Vagina (tissue), 2 donors: ENCODE results near the gene CENPN. TPM values are rescaled to one million over a fixed set of nuclear protein-coding genes. Genes with fewer than 3 reads are reported as not detected.

ENCODE experiments used
- DNase-seq, 2 donors: peaks; one replicate each; pipeline ENCODE4 v3.0.0-alpha.2; 2017; ENCODE audit errors: extremely low spot score in 2 of 2
- H3K27ac ChIP-seq: fragments of 200-600 bp; sonication (generic); one replicate; pipeline ENCODE4 v1.5.1; 2019
- H3K27me3 ChIP-seq: fragments of 200-600 bp; sonication (generic); one replicate; pipeline ENCODE4 v1.5.1; 2019
- H3K36me3 ChIP-seq, 2 donors: fragments of 200-600 bp; sonication (generic); one replicate each; pipeline ENCODE4 v1.5.1; 2017 to 2019
- H3K4me1 ChIP-seq: fragments of 200-600 bp; sonication (generic); one replicate; pipeline ENCODE4 v1.5.1; 2019
- H3K4me3 ChIP-seq, 2 donors: fragments of 200-600 bp; sonication (generic); 1 replicate in 1 of 2; 2 replicates in 1 of 2; pipeline ENCODE4 v1.5.1; 2016 to 2019
- H3K9me3 ChIP-seq: fragments of 200-600 bp; sonication (generic); one replicate; pipeline ENCODE4 v1.5.1; 2019
- POLR2A ChIP-seq, 2 donors: fragments of 450-650 bp; IDR thresholded peaks; one replicate each; pipeline ENCODE4 v1.6.1; 2017; ENCODE audit warnings: antibody characterized with exemption in 2 of 2, mild to moderate bottlenecking in 2 of 2, moderate library complexity in 2 of 2
- POLR2AphosphoS5 ChIP-seq, 2 donors: sonication (generic); formaldehyde crosslinking; IDR thresholded peaks; one replicate each; pipeline ENCODE4 v1.9.0; 2017; ENCODE audit warnings: antibody characterized with exemption in 2 of 2, mild to moderate bottlenecking in 2 of 2, low read depth in 1 of 2; ENCODE audit not compliant: insufficient read depth in 1 of 2
- intact Hi-C: fragments of 100-400 bp; cut with DNase I; formaldehyde crosslinking; loops from one replicate; pipeline ENCODE4 v1.15.1; 2023
- total RNA-seq: library from RNA; depleted of rRNA; stranded (reverse); fragments of >200 nt; gene quantifications from one replicate; pipeline ENCODE4 v1.2.3, GENCODE V29; 2016
- TF ChIP-seq, protein P1 (sequence below), 3 experiments: fragments of 450-650 bp in 2 of 3; fragments of 200-600 bp in 1 of 3; sonication (generic) in 1 of 3; IDR thresholded peaks; one replicate each; pipeline ENCODE4 v1.5.1; 2017 to 2019; ENCODE audit warnings: antibody characterized with exemption in 3 of 3, mild to moderate bottlenecking in 2 of 3, moderate library complexity in 2 of 3

Gene CENPN
- total RNA-seq, 1 donor from 2014 or later, result 8.3 TPM

- intact Hi-C loops, result no loop called here
- TF ChIP-seq, protein P1, sequence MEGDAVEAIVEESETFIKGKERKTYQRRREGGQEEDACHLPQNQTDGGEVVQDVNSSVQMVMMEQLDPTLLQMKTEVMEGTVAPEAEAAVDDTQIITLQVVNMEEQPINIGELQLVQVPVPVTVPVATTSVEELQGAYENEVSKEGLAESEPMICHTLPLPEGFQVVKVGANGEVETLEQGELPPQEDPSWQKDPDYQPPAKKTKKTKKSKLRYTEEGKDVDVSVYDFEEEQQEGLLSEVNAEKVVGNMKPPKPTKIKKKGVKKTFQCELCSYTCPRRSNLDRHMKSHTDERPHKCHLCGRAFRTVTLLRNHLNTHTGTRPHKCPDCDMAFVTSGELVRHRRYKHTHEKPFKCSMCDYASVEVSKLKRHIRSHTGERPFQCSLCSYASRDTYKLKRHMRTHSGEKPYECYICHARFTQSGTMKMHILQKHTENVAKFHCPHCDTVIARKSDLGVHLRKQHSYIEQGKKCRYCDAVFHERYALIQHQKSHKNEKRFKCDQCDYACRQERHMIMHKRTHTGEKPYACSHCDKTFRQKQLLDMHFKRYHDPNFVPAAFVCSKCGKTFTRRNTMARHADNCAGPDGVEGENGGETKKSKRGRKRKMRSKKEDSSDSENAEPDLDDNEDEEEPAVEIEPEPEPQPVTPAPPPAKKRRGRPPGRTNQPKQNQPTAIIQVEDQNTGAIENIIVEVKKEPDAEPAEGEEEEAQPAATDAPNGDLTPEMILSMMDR (IDR thresholded peaks at IDR 0.05), result no peak
- TF ChIP-seq POLR2A (IDR thresholded peaks at IDR 0.05) (no peak), POLR2AphosphoS5 (IDR thresholded peaks at IDR 0.05; ENCODE audit: insufficient read depth in 1 of 2, low read depth in 1 of 2) (no peak)
- no peak for DNase-seq
- no peak overlapping the region for H3K4me3 ChIP-seq
- H3K36me3 ChIP-seq, result no peaks in the 10 kb centered on the region
- no peaks in the 10 kb centered on the region for H3K4me1 ChIP-seq
- H3K27me3 ChIP-seq, result no peaks in the 10 kb centered on the region
- H3K27ac ChIP-seq, result no peak overlapping the region
- H3K9me3 ChIP-seq, result no peaks in the 10 kb centered on the region
Observed at GRCh38 chr16:80991792-80992430, 15.1 kb upstream of the CENPN start.

- TF ChIP-seq POLR2AphosphoS5 (IDR thresholded peaks at IDR 0.05; ENCODE audit: insufficient read depth in 1 of 2, low read depth in 1 of 2) (no peak), POLR2A (IDR thresholded peaks at IDR 0.05) (no peak)
- TF ChIP-seq, protein P1 (IDR thresholded peaks at IDR 0.05), result no peak
- H3K4me1 ChIP-seq, result no peaks in the 10 kb centered on the region
- DNase-seq, result no peak
- H3K27ac ChIP-seq, result no peak overlapping the region
- H3K9me3 ChIP-seq, result no peaks in the 10 kb centered on the region
- H3K36me3 ChIP-seq, result no peaks in the 10 kb centered on the region
- no peaks in the 10 kb centered on the region for H3K27me3 ChIP-seq
- intact Hi-C loops, result no loop called here
- H3K4me3 ChIP-seq, result no peak overlapping the region
Observed at GRCh38 chr16:80992676-80993293, 14.2 kb upstream of the CENPN start.

- Histone ChIP-seq H3K9me3 (no peaks in the 10 kb centered on the region), H3K4me1 (no peaks in the 10 kb centered on the region), H3K4me3 (no peak overlapping the region), H3K27ac (no peak overlapping the region), H3K36me3 (no peaks in the 10 kb centered on the region), H3K27me3 (no peaks in the 10 kb centered on the region)
- intact Hi-C loops, result no loop called here
- TF ChIP-seq POLR2A (IDR thresholded peaks at IDR 0.05) (no peak), POLR2AphosphoS5 (IDR thresholded peaks at IDR 0.05; ENCODE audit: insufficient read depth in 1 of 2, low read depth in 1 of 2) (no peak)
- TF ChIP-seq, protein P1 (IDR thresholded peaks at IDR 0.05), result no peak
- no peak for DNase-seq
Observed at GRCh38 chr16:80993307-80993706, 13.7 kb upstream of the CENPN start.

DNA sequence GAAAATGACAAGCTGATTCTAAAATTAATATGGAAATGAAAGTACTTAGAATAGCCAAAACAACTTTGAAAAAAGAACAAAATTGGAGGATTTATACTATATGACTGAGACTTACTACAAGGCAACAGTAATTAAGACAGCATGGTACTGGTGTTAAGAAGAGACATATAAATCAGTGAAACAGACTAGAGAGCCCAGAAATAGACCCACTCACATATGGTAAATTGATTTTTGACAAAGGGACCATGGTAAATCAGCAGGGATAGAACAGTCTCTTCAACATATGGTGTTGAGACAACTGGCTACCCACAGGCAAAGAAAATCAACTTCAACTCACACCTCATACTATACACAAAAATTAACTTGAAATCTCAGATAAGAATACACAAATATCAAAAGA is 13.2 kb upstream of the CENPN start:
- H3K4me1 ChIP-seq, result no peaks in the 10 kb centered on the region
- TF ChIP-seq POLR2A (IDR thresholded peaks at IDR 0.05) (no peak), POLR2AphosphoS5 (IDR thresholded peaks at IDR 0.05; ENCODE audit: insufficient read depth in 1 of 2, low read depth in 1 of 2) (no peak)
- TF ChIP-seq, protein P1 (IDR thresholded peaks at IDR 0.05), result no peak
- intact Hi-C loops, result no loop called here
- no peaks in the 10 kb centered on the region for H3K27me3 ChIP-seq
- H3K9me3 ChIP-seq, result no peaks in the 10 kb centered on the region
- no peak for DNase-seq
- no peaks in the 10 kb centered on the region for H3K36me3 ChIP-seq
- H3K4me3 ChIP-seq, result no peak overlapping the region
- no peak overlapping the region for H3K27ac ChIP-seq

- no peaks in the 10 kb centered on the region for H3K9me3 ChIP-seq
- H3K27me3 ChIP-seq, result no peaks in the 10 kb centered on the region
- no peak overlapping the region for H3K27ac ChIP-seq
- H3K4me3 ChIP-seq, result no peak overlapping the region
- no peaks in the 10 kb centered on the region for H3K4me1 ChIP-seq
- no peak for TF ChIP-seq POLR2A (IDR thresholded peaks at IDR 0.05)
- intact Hi-C loops, result no loop called here
- no peak for DNase-seq
- H3K36me3 ChIP-seq, result no peaks in the 10 kb centered on the region
Observed at GRCh38 chr16:80994451-80994850, 12.6 kb upstream of the CENPN start.
